ENCODE results near the gene ENPP5.
"Not testable (repeated sequence)": the region's sequence is repeated elsewhere in the genome, so short reads cannot be mapped to it uniquely, and the experiment has no call there.

DNA sequence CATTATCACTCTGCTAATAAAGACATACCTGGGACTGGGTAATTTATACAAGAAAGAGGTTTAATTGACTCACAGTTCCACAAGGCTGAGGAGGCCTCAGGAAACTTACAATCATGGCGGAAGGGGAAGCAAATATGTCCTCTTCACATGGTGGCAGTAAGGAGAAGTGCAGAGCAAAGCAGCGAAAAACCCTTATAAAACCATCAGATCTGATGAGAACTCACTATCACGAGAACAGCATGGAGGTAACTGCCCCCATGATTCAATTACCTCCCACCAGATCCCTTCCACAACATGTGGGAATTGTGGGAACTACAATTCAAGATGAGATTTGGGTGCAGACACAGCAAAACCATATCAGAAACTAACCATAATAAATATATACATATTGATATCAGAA lies 21.7 kb downstream of the ENPP5 start:
- TF ChIP-seq, protein P1, sequence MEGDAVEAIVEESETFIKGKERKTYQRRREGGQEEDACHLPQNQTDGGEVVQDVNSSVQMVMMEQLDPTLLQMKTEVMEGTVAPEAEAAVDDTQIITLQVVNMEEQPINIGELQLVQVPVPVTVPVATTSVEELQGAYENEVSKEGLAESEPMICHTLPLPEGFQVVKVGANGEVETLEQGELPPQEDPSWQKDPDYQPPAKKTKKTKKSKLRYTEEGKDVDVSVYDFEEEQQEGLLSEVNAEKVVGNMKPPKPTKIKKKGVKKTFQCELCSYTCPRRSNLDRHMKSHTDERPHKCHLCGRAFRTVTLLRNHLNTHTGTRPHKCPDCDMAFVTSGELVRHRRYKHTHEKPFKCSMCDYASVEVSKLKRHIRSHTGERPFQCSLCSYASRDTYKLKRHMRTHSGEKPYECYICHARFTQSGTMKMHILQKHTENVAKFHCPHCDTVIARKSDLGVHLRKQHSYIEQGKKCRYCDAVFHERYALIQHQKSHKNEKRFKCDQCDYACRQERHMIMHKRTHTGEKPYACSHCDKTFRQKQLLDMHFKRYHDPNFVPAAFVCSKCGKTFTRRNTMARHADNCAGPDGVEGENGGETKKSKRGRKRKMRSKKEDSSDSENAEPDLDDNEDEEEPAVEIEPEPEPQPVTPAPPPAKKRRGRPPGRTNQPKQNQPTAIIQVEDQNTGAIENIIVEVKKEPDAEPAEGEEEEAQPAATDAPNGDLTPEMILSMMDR (conservative IDR thresholded peaks at IDR 0.05; ENCODE audit: low read length) = not testable (repeated sequence)
- TF ChIP-seq EZH2phosphoT487 (IDR thresholded peaks at IDR 0.05; ENCODE audit: borderline replicate concordance, low read depth, low read length) = not testable (repeated sequence)
